K562 (cell line): Measurements from ENCODE around the gene FN3KRP. TPM values are rescaled to one million over a fixed set of nuclear protein-coding genes. Genes with fewer than 3 reads are reported as not detected.

Experiments used
- ATAC-seq: fragments of 200-7000 bp; cut with Tn5 transposase; 3 replicates; pipeline ENCODE4 v1.9.1; 2020; ENCODE audit warnings: moderate library complexity
- BruUV-seq: library from RNA; stranded (reverse); fragments of 400-500 nt; replicated peaks from 2 replicates; lab custom pipeline; 2021; lab: Mats Ljungman, UMichigan
- CTCF ChIA-PET: fragments of 300-600 bp; formaldehyde crosslinking; extraction: SDS; loops from one replicate; lab custom pipeline; 2021; ENCODE audit warnings: low intra/inter-chr PET ratio; lab: Yijun Ruan, JAX
- POLR2A ChIA-PET: fragments of 300-600, 350-650 bp; sonication (Branson Sonifier 250); formaldehyde crosslinking; extraction: SDS; loops from one replicate; lab custom pipeline; 2021; ENCODE audit warnings: antibody characterized with exemption, inconsistent platforms; lab: Yijun Ruan, JAX
- DNase-seq, 4 experiments: peaks; one replicate each; pipeline versions ENCODE4 v3.0.0 to v3.0.0-alpha.2; 2011 to 2018; ENCODE audit warnings: low spot score in 3 of 4, mixed read lengths in 3 of 4; ENCODE audit errors: extremely low read depth in 1 of 4
- FAIRE-seq: peaks from 2 replicates; lab custom pipeline; 2011; peaks lifted over from hg19 to GRCh38; lab: Jason Lieb, UNC
- H2AFZ ChIP-seq: 2 replicates; pipeline ENCODE4 v1.6.0; 2011; ENCODE audit warnings: low read depth, low read length, control low read depth, inconsistent platforms
- H3K27ac ChIP-seq: fragments of 200-600 bp; 3 replicates; pipeline ENCODE4 v1.8.0; 2011; ENCODE audit warnings: low read depth, mild to moderate bottlenecking, control low read depth, inconsistent platforms, low read length, moderate library complexity, mixed read lengths; ENCODE audit errors: extremely low read depth
- H3K27me3 ChIP-seq, 2 experiments: fragments of 300-600 bp in 1 of 2; 2 replicates in 1 of 2; 3 replicates in 1 of 2; pipeline versions ENCODE4 v1.6.0 to v1.8.0; 2011; ENCODE audit warnings: inconsistent platforms in 2 of 2, low read length in 2 of 2, mild to moderate bottlenecking in 1 of 2, mixed read lengths in 1 of 2, moderate library complexity in 1 of 2; ENCODE audit not compliant: control insufficient read depth in 2 of 2, insufficient read depth in 2 of 2
- H3K36me3 ChIP-seq: fragments of 300-600 bp; 3 replicates; pipeline ENCODE4 v1.8.0; 2011; ENCODE audit warnings: mild to moderate bottlenecking, low read length, inconsistent platforms; ENCODE audit not compliant: control insufficient read depth, insufficient read depth
- H3K4me1 ChIP-seq, 2 experiments: fragments of 200-600 bp in 1 of 2; replicated peaks in 1 of 2; 2 replicates in 1 of 2; 3 replicates in 1 of 2; pipeline versions ENCODE4 v1.5.1 to v1.8.0; 2011; ENCODE audit warnings: inconsistent platforms in 2 of 2, low read length in 2 of 2, mild to moderate bottlenecking in 1 of 2, mixed read lengths in 1 of 2, moderate library complexity in 1 of 2; ENCODE audit not compliant: control insufficient read depth in 2 of 2, insufficient read depth in 2 of 2
- H3K4me2 ChIP-seq: 2 replicates; pipeline ENCODE4 v1.6.1; 2011; ENCODE audit warnings: low read length, control low read depth, inconsistent platforms, mixed read lengths; ENCODE audit not compliant: insufficient read depth
- H3K4me3 ChIP-seq: fragments of 200-600 bp; sonication (generic), shearing (Covaris generic); 2 replicates; pipeline ENCODE4 v1.5.1; 2016; ENCODE audit warnings: control low read depth, inconsistent platforms
- H3K79me2 ChIP-seq: fragments of 200-600 bp; 3 replicates; pipeline ENCODE4 v1.8.0; 2011; ENCODE audit warnings: low read length, inconsistent platforms; ENCODE audit not compliant: control insufficient read depth, insufficient read depth
- H3K9ac ChIP-seq, 2 experiments: 2 replicates each; pipeline versions ENCODE4 v1.6.0 to v1.6.1; 2011; ENCODE audit warnings: low read depth in 2 of 2, low read length in 2 of 2, control low read depth in 1 of 2, inconsistent platforms in 1 of 2, mild to moderate bottlenecking in 1 of 2, mixed read lengths in 1 of 2; ENCODE audit not compliant: insufficient read depth in 1 of 2
- H3K9me1 ChIP-seq: one replicate; pipeline ENCODE4 v1.6.0; 2011; ENCODE audit warnings: inconsistent platforms, mild to moderate bottlenecking, low read length, moderate library complexity; ENCODE audit not compliant: control insufficient read depth, insufficient read depth
- H3K9me3 ChIP-seq: replicated peaks from 2 replicates; pipeline ENCODE4 v1.5.1; 2011; ENCODE audit warnings: low read depth, low read length, inconsistent platforms; ENCODE audit not compliant: control insufficient read depth, insufficient read depth
- H4K20me1 ChIP-seq: replicated peaks from 2 replicates; pipeline ENCODE4 v1.6.1; 2011; ENCODE audit warnings: low read length, inconsistent platforms, mixed read lengths; ENCODE audit not compliant: control insufficient read depth, insufficient read depth
- BHLHE40 ChIP-seq: IDR thresholded peaks from 2 replicates; pipeline ENCODE4 v1.6.1; 2011; ENCODE audit warnings: low read length, improper control_type of control experiment
- NR2C1 ChIP-seq, 2 experiments: fragments of 450-650 bp; IDR thresholded peaks; 2 replicates each; pipeline ENCODE4 v1.6.1; 2017; ENCODE audit warnings: mild to moderate bottlenecking in 2 of 2, antibody characterized with exemption in 1 of 2, inconsistent platforms in 1 of 2, missing compliant biosample characterization in 1 of 2, missing genetic modification characterization in 1 of 2
- ZNF592 ChIP-seq: fragments of 450-650 bp; IDR thresholded peaks from 2 replicates; pipeline ENCODE4 v1.6.1; 2017; ENCODE audit warnings: antibody characterized with exemption, mild to moderate bottlenecking
- WGBS: fragments of 100-300 bp; shearing (Covaris generic); methylation state at CpG from one replicate; pipeline ENCODE4 v1.1.6; 2016; ENCODE audit warnings: low coverage, mixed read lengths; ENCODE audit not compliant: insufficient coverage; ENCODE audit errors: missing lambda C conversion rate; 5-methylcytosine and 5-hydroxymethylcytosine counted together
- in situ Hi-C: fragments of 300-500 bp; cut with MboI; formaldehyde crosslinking; loops from 4 replicates; pipeline ENCODE4 v1.15.0; 2018; ENCODE audit warnings: inconsistent platforms, mixed read lengths
- intact Hi-C: fragments of 100-400 bp; cut with micrococcal nuclease; formaldehyde crosslinking; loops from 2 replicates; pipeline ENCODE4 v1.14.2; 2022
- polyA plus RNA-seq, 8 experiments: library from polyadenylated mRNA; depleted of rRNA in 4 of 8; stranded (reverse) in 5 of 8; unstranded in 3 of 8; fragments of >200 nt; fragmentation: Nextera tagmentation in 2 of 8; fragmentation: Illumina TruSeq in 1 of 8; extraction: Ambion mirVana in 2 of 8; extraction: Trizol in 1 of 8; gene quantifications; 2 replicates each; pipeline versions ENCODE4 v1.2.1 to v1.2.3, GENCODE V29; 2011 to 2014; ENCODE audit warnings: inconsistent platforms in 1 of 8, missing spikeins in 1 of 8
- total RNA-seq, 7 experiments: library from RNA; depleted of rRNA in 6 of 7; stranded (reverse); fragments of >200 nt in 6 of 7; fragmentation: Illumina TruSeq in 2 of 7; extraction: Trizol in 2 of 7; gene quantifications; 2 replicates each; pipeline versions ENCODE4 v1.2.1 to v1.2.3, GENCODE V29; 2011 to 2021; ENCODE audit warnings: low replicate concordance in 1 of 7
- TF ChIP-seq, protein P1 (sequence below): IDR thresholded peaks from 2 replicates; pipeline ENCODE4 v1.6.1; 2016; ENCODE audit warnings: missing genetic modification characterization, missing compliant biosample characterization
- TF ChIP-seq, protein P2 (sequence below): fragments of 250-450 bp; sonication (Bioruptor Pico); IDR thresholded peaks from 2 replicates; pipeline ENCODE4 v1.5.0; 2021; ENCODE audit warnings: mild to moderate bottlenecking, borderline replicate concordance
- TF ChIP-seq, protein P3 (sequence below): sonication (generic); formaldehyde crosslinking; IDR thresholded peaks from 2 replicates; pipeline ENCODE4 v1.8.0; 2022; ENCODE audit warnings: missing genetic modification reagents, mild to moderate bottlenecking, moderate library complexity, borderline replicate concordance

Gene FN3KRP
- total and polyA plus RNA-seq, 9 of the 15 experiments (the other 6 are each of a cell fraction or from before 2014, with no cell fraction given) = 2.0 to 32.1 (median 24.9) TPM

GRCh38 chr17:82703036-82703745 lies 13.3 kb upstream of the FN3KRP start (continued):
- TF ChIP-seq ZNF592 = no peak

DNA sequence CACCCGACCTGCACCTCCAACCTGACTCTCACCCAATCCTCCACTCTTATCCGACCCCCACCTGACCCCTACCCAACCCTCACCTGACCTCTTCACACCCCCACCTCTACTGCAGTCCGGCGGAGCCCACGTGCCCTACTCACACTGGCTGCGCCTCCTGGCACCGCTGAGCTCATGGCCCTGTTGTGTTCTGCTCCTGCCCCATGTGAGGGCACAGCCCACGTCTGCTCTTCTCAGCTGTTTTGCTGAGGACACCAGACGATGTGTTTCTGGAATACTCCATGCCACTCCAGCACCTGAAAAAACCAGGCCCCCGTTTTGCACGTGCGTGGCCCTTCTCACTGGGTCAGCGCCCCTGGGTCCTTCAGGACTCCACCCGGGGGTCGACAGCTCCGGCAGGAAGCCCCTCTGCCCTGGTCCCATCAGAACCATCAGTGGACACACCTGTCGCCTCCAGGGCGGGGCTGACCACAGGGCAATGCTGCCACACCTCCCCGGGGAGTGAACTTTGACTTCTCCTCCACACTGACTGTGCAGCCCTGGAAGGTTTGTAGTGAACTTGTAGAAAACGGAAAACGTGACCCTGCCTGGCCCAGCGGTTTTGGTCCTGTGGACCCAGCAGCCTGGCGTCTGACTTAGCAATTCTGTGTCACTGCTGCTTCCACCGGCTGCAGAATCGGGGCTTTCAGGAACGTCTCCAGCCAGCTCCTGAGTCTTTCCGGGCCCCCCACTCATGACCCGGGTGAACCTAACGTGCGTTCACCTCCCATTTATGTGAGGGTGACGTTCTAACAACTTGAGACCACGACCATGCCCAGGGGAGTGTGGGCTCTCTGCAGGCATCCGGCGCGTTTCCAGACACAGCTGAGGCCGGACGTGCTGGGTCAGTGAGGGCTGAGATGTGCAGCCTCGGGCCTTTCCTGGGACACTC lies 12.3 kb upstream of the FN3KRP start:
- intact Hi-C loops (no loop called here), in situ Hi-C loops (no loop called here)
- Histone ChIP-seq H3K4me1 (peaks cover 0 to 39% of the 10 kb centered on the region in 2 experiments; a peak in 3 of 5 replicates), H3K9me3 (no peaks in the 10 kb centered on the region), H3K4me2 (no peak overlapping the region), H3K4me3 (no peak overlapping the region), H3K27ac (no peak overlapping the region), H3K36me3 (no peaks in the 10 kb centered on the region), H4K20me1 (0 out of 2 replicates have a peak, but pooled peaks cover 2% of the 10 kb centered on the region), H2AFZ (0 out of 2 replicates have a peak overlapping the region, but pooled peaks have one; percentile 16), H3K9ac (peak overlapping the region in 1 of 2 experiments; percentile 40; a peak in 1 of 4 replicates), H3K79me2 (no peaks in the 10 kb centered on the region), H3K27me3 (peaks cover 0 to 16% of the 10 kb centered on the region in 2 experiments; a peak in 2 of 5 replicates), H3K9me1 (peaks cover 3% of the 10 kb centered on the region)
- CTCF ChIA-PET = no interaction called here
- POLR2A ChIA-PET = no interaction called here
- 21% methylated on average over 36 of the region's 38 CpGs for WGBS
- ATAC-seq (peak; percentile 48; the same call in 2 of the 3 replicates), DNase-seq (peak in 2 of 4 experiments; percentile 20 to 27), FAIRE-seq (peak; percentile 66)
- no TSS peak for BruUV-seq
- TF ChIP-seq NR2C1 (IDR thresholded peaks at IDR 0.05) = no peak
- TF ChIP-seq NR2C1 (tag; IDR thresholded peaks at IDR 0.05) = 0 out of 2 replicates have a peak, but pooled peaks have one; percentile 20
- TF ChIP-seq, protein P1, sequence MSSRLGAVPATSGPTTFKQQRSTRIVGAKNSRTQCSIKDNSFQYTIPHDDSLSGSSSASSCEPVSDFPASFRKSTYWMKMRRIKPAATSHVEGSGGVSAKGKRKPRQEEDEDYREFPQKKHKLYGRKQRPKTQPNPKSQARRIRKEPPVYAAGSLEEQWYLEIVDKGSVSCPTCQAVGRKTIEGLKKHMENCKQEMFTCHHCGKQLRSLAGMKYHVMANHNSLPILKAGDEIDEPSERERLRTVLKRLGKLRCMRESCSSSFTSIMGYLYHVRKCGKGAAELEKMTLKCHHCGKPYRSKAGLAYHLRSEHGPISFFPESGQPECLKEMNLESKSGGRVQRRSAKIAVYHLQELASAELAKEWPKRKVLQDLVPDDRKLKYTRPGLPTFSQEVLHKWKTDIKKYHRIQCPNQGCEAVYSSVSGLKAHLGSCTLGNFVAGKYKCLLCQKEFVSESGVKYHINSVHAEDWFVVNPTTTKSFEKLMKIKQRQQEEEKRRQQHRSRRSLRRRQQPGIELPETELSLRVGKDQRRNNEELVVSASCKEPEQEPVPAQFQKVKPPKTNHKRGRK (tag) = no peak
- TF ChIP-seq, protein P2, sequence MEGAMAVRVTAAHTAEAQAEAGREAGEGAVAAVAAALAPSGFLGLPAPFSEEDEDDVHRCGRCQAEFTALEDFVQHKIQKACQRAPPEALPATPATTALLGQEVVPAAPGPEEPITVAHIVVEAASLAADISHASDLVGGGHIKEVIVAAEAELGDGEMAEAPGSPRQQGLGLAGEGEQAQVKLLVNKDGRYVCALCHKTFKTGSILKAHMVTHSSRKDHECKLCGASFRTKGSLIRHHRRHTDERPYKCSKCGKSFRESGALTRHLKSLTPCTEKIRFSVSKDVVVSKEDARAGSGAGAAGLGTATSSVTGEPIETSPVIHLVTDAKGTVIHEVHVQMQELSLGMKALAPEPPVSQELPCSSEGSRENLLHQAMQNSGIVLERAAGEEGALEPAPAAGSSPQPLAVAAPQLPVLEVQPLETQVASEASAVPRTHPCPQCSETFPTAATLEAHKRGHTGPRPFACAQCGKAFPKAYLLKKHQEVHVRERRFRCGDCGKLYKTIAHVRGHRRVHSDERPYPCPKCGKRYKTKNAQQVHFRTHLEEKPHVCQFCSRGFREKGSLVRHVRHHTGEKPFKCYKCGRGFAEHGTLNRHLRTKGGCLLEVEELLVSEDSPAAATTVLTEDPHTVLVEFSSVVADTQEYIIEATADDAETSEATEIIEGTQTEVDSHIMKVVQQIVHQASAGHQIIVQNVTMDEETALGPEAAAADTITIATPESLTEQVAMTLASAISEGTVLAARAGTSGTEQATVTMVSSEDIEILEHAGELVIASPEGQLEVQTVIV (CRISPR knock-in tag) = no peak
- peak; percentile 67; the same call in 1 of the 2 replicates for TF ChIP-seq BHLHE40
- TF ChIP-seq, protein P3, sequence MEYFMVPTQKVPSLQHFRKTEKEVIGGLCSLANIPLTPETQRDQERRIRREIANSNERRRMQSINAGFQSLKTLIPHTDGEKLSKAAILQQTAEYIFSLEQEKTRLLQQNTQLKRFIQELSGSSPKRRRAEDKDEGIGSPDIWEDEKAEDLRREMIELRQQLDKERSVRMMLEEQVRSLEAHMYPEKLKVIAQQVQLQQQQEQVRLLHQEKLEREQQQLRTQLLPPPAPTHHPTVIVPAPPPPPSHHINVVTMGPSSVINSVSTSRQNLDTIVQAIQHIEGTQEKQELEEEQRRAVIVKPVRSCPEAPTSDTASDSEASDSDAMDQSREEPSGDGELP = peak; percentile 12; the same call in 1 of the 2 replicates
